Left ventricle myocardium inferior (tissue), 1 donor: Measurements from ENCODE around the gene SERPINC1. TPM values are rescaled to one million over a fixed set of nuclear protein-coding genes. Genes with fewer than 3 reads are reported as not detected.
A peak's percentile ranks its signal among the peaks of the same experiment; 100 is the strongest.

Experiments
- DNase-seq: peaks from one replicate; pipeline ENCODE4 v3.0.0-alpha.2; 2020
- H3K27ac ChIP-seq: fragments of 200-600 bp; replicated peaks from 2 replicates; pipeline ENCODE4 v1.8.0; 2021
- H3K27me3 ChIP-seq: fragments of 200-600 bp; 2 replicates; pipeline ENCODE4 v1.8.0; 2021; ENCODE audit warnings: low read depth
- H3K36me3 ChIP-seq: fragments of 200-600 bp; 2 replicates; pipeline ENCODE4 v1.8.0; 2021
- H3K4me1 ChIP-seq: fragments of 200-600 bp; 2 replicates; pipeline ENCODE4 v1.8.0; 2021
- H3K4me3 ChIP-seq: fragments of 200-600 bp; 2 replicates; pipeline ENCODE4 v1.8.0; 2021; ENCODE audit warnings: mild to moderate bottlenecking, moderate library complexity
- H3K9me3 ChIP-seq: fragments of 200-600 bp; replicated peaks from 2 replicates; pipeline ENCODE4 v1.8.0; 2021
- intact Hi-C: fragments of 100-400 bp; cut with micrococcal nuclease; formaldehyde crosslinking; loops from one replicate; pipeline ENCODE4 v1.11.0; 2022
- total RNA-seq: library from RNA; stranded (reverse); fragmentation: NEBNext Ultra II Directional; extraction: Animal tissue kit (Norgen Biotek cat#: 25700); gene quantifications from one replicate; pipeline ENCODE4 v1.2.1, GENCODE V29; 2021
- TF ChIP-seq, protein P1 (sequence below): fragments of 200-600 bp; IDR thresholded peaks from 2 replicates; pipeline ENCODE4 v1.8.0; 2021; ENCODE audit warnings: antibody characterized with exemption, mild to moderate bottlenecking, borderline replicate concordance
- donor health status: DM: no; HTN: yes; CAD: no; lungs with severe emphysema.

Gene SERPINC1
- total RNA-seq, 1 donor from 2014 or later: not detected

- DNase-seq: no peak
- Histone ChIP-seq H3K4me1 (no peaks in the 10 kb centered on the region), H3K27me3 (no peaks in the 10 kb centered on the region), H3K4me3 (no peak overlapping the region), H3K36me3 (peaks cover 61% of the 10 kb centered on the region), H3K27ac (no peak overlapping the region), H3K9me3 (peaks cover 2% of the 10 kb centered on the region)
- intact Hi-C loops: no loop called here
- TF ChIP-seq, protein P1, sequence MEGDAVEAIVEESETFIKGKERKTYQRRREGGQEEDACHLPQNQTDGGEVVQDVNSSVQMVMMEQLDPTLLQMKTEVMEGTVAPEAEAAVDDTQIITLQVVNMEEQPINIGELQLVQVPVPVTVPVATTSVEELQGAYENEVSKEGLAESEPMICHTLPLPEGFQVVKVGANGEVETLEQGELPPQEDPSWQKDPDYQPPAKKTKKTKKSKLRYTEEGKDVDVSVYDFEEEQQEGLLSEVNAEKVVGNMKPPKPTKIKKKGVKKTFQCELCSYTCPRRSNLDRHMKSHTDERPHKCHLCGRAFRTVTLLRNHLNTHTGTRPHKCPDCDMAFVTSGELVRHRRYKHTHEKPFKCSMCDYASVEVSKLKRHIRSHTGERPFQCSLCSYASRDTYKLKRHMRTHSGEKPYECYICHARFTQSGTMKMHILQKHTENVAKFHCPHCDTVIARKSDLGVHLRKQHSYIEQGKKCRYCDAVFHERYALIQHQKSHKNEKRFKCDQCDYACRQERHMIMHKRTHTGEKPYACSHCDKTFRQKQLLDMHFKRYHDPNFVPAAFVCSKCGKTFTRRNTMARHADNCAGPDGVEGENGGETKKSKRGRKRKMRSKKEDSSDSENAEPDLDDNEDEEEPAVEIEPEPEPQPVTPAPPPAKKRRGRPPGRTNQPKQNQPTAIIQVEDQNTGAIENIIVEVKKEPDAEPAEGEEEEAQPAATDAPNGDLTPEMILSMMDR: no peak
Observed at GRCh38 chr1:173878251-173878650, 38.9 kb downstream of the SERPINC1 start.

DNA sequence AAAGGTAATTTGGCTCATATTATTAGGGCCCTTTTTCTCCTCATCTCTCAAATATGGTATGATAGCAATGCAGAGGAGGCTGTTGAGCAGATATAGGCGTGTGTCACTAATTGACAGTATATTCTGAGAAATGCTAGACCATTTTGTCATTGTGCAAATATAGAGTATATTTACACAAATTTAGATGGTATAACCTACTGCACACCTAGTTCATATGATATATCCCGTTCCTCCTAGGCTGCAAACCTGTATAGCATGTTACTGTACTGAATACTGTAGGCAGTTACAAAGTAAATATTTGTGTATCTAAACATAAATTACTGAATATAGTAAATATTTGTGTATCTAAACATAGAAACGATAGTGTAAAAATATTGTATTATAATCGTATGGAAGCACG, 40.4 kb downstream of the SERPINC1 start:
- Histone ChIP-seq H3K36me3 (peaks cover 62% of the 10 kb centered on the region), H3K9me3 (peaks cover 2% of the 10 kb centered on the region), H3K4me3 (no peak overlapping the region), H3K27ac (no peak overlapping the region), H3K4me1 (no peaks in the 10 kb centered on the region), H3K27me3 (no peaks in the 10 kb centered on the region)
- TF ChIP-seq, protein P1: no peak
- no peak for DNase-seq
- intact Hi-C loops: no loop called here

GRCh38 chr1:173871500-173871899, 45.6 kb downstream of the SERPINC1 start:
- Histone ChIP-seq H3K4me1 (peaks cover 47% of the 10 kb centered on the region), H3K4me3 (no peak overlapping the region), H3K27me3 (no peaks in the 10 kb centered on the region), H3K27ac (no peak overlapping the region), H3K9me3 (peaks cover 2% of the 10 kb centered on the region), H3K36me3 (peaks cover 34% of the 10 kb centered on the region)
- no peak for DNase-seq
- TF ChIP-seq, protein P1: no peak
- intact Hi-C loops: no loop called here

DNA sequence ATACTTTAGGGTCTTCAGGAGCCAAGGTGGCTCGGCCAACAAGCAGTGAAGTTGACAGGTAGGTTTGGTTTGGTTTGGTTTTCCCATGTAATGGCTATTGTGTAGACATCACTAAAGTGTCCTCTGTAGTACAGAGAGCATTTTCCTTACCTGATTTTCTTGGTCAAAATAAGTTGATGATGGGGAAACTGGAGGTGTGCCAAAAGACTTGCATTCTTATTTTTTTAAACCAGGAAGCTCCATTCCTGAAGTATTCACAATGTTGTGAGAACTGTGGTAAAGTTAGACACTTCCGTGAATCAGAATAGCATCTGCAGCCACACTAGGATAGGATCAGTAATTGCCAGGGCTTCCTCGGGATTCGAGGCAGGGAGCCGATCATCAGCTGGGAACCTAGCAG, 46.0 kb downstream of the SERPINC1 start:
- Histone ChIP-seq H3K36me3 (peaks cover 34% of the 10 kb centered on the region), H3K27me3 (no peaks in the 10 kb centered on the region), H3K9me3 (peaks cover 2% of the 10 kb centered on the region), H3K27ac (no peak overlapping the region), H3K4me1 (peaks cover 51% of the 10 kb centered on the region), H3K4me3 (no peak overlapping the region)
- intact Hi-C loops: no loop called here
- no peak for DNase-seq
- TF ChIP-seq, protein P1: no peak

DNA sequence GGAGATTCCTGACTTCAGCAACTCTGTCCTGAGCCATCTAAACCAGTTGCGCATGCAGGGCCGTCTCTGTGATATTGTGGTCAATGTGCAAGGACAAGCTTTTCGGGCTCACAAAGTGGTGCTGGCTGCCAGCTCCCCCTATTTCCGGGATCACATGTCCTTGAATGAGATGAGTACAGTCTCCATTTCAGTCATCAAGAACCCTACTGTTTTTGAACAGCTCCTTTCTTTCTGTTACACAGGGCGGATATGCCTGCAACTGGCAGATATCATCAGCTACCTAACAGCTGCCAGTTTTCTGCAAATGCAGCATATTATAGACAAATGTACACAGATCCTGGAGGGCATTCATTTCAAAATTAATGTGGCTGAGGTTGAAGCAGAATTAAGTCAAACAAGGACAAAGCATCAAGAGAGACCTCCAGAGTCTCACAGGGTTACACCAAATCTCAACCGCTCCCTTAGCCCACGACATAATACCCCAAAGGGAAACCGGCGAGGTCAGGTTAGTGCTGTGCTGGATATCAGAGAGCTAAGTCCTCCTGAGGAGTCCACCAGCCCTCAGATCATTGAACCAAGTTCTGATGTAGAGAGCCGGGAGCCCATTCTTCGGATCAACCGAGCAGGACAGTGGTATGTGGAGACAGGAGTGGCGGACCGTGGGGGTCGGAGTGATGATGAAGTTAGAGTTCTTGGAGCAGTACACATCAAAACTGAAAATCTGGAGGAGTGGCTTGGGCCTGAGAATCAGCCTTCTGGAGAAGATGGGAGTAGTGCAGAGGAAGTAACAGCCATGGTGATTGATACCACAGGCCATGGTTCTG, 46.7 kb downstream of the SERPINC1 start:
- H3K27ac ChIP-seq: peak overlapping the region; percentile 99
- H3K36me3 ChIP-seq: peaks cover 34% of the 10 kb centered on the region
- TF ChIP-seq, protein P1: no peak
- H3K9me3 ChIP-seq: peaks cover 2% of the 10 kb centered on the region
- intact Hi-C loops: no loop called here
- no peak overlapping the region for H3K4me3 ChIP-seq
- H3K4me1 ChIP-seq: peaks cover 57% of the 10 kb centered on the region
- no peak for DNase-seq
- H3K27me3 ChIP-seq: no peaks in the 10 kb centered on the region
